Memory B cell (primary cell): ENCODE measurements around the gene SLC6A19.

Source experiments
- ATAC-seq: fragments of 150-1000 bp; cut with Tn5 transposase; 2 replicates; pipeline ENCODE4 v1.10.0; 2021; ENCODE audit warnings: low read depth, mild to moderate bottlenecking, moderate library complexity
- DNase-seq, 2 donors: peaks; one replicate each; pipeline ENCODE4 v3.0.0; 2022; ENCODE audit warnings: low spot score in 2 of 2
- H3K27ac Mint-ChIP-seq: one replicate; pipeline ENCODE4 v1.8.0; 2022; ENCODE audit warnings: mild to moderate bottlenecking, moderate library complexity, mixed read lengths
- H3K27me3 Mint-ChIP-seq: one replicate; pipeline ENCODE4 v1.8.0; 2022; ENCODE audit warnings: mixed read lengths
- H3K36me3 Mint-ChIP-seq: one replicate; pipeline ENCODE4 v1.8.0; 2022; ENCODE audit warnings: mild to moderate bottlenecking, mixed read lengths
- H3K4me1 Mint-ChIP-seq: one replicate; pipeline ENCODE4 v1.8.0; 2022; ENCODE audit warnings: mixed read lengths
- H3K4me3 Mint-ChIP-seq: one replicate; pipeline ENCODE4 v1.8.0; 2022; ENCODE audit warnings: mild to moderate bottlenecking, moderate library complexity, mixed read lengths
- H3K9me3 Mint-ChIP-seq: one replicate; pipeline ENCODE4 v1.8.0; 2022; ENCODE audit warnings: mixed read lengths

Gene SLC6A19

DNA sequence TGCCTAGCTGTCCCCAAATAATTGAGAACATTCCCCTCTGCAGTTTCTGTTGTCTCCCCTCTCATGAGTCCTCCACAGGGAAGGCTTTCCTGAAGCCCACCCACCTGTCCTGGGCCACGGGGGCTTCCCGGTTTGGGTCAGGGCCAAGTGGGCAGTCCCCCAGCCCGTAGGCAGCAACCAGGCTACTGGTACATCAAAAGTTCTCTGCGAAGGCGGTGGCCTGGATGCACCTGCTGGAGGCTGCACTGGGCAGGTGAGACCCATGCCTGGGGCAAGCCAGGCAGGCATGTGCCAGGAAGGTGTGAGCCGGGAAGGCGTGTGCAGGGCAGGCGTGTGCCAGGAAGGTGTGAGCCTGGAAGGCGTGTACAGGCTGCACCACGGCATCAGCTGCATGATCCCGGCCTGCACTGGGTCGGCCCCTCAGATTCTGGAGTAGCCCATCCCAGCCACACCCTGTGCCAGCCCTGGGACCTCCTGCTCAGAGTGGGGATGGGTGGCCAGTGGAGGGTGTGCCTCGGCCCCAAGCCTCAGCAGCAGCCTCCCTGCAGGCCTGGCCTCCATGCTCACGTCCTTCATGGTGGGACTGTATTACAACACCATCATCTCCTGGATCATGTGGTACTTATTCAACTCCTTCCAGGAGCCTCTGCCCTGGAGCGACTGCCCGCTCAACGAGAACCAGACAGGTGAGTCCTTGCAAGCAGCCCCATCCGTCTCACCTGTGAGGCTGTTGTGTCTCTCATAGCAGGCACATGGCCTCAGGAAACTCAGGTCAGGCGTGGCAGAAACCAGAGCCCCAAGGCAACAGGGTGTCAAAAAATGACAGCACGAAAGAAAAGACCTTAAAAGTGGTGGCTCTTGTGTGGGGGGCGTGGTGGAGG, 8.7 kb downstream of the SLC6A19 start:
- Mint-ChIP-seq H3K9me3 (no peaks in the 10 kb centered on the region), H3K27me3 (peaks cover 18% of the 10 kb centered on the region)

DNA sequence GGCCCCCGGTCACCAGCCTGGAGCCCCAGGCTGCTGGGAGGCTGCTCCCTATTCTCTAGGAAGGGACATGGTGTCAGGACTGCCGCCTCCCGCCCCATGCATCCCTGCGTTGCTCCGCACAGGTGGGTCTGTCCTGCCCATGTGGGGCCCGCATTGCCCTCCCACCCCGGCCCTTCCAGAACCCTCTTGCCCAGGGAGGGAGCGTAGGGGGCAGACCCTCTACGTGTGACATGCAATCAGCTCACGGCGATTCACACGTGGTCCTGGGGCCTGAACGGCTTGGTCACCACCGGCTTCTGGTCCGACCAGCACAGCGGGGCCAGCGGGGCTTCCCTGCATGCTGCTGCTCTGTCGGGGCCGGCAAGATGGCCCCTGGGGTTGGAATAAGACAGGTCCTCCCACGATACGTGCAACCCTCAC, 9.4 kb downstream of the SLC6A19 start:
- H3K4me1 Mint-ChIP-seq: no peaks in the 10 kb centered on the region
- H3K27me3 Mint-ChIP-seq: peaks cover 24% of the 10 kb centered on the region
- no peak overlapping the region for H3K4me3 Mint-ChIP-seq
- no peak overlapping the region for H3K27ac Mint-ChIP-seq
- ATAC-seq (no peak), DNase-seq (no peak)
- H3K9me3 Mint-ChIP-seq: peaks cover 2% of the 10 kb centered on the region
- no peaks in the 10 kb centered on the region for H3K36me3 Mint-ChIP-seq

More for the DNA sequence above, 8.7 kb downstream of the SLC6A19 start:
- Mint-ChIP-seq H3K36me3 (no peaks in the 10 kb centered on the region), H3K4me3 (no peak overlapping the region), H3K27ac (no peak overlapping the region), H3K4me1 (no peaks in the 10 kb centered on the region)
- DNase-seq: no peak
- ATAC-seq: no peak

GRCh38 chr5:1211701-1212100, 10.3 kb downstream of the SLC6A19 start:
- no peak overlapping the region for H3K27ac Mint-ChIP-seq
- H3K36me3 Mint-ChIP-seq: no peaks in the 10 kb centered on the region
- DNase-seq (no peak), ATAC-seq (no peak)
- H3K9me3 Mint-ChIP-seq: peaks cover 3% of the 10 kb centered on the region
- peaks cover 21% of the 10 kb centered on the region for H3K27me3 Mint-ChIP-seq
- no peaks in the 10 kb centered on the region for H3K4me1 Mint-ChIP-seq
- no peak overlapping the region for H3K4me3 Mint-ChIP-seq

- DNase-seq: no peak
- Mint-ChIP-seq H3K4me1 (no peaks in the 10 kb centered on the region), H3K27me3 (peaks cover 21% of the 10 kb centered on the region), H3K36me3 (no peaks in the 10 kb centered on the region), H3K9me3 (peaks cover 3% of the 10 kb centered on the region), H3K4me3 (no peak overlapping the region), H3K27ac (no peak overlapping the region)
- no peak for ATAC-seq
Observed at GRCh38 chr5:1212271-1212670, 10.9 kb downstream of the SLC6A19 start.

GRCh38 chr5:1212881-1213280, 11.5 kb downstream of the SLC6A19 start:
- ATAC-seq: no peak
- H3K36me3 Mint-ChIP-seq: no peaks in the 10 kb centered on the region
- DNase-seq: no peak
- H3K9me3 Mint-ChIP-seq: peaks cover 3% of the 10 kb centered on the region
- H3K27ac Mint-ChIP-seq: no peak overlapping the region
- H3K4me1 Mint-ChIP-seq: no peaks in the 10 kb centered on the region
- H3K27me3 Mint-ChIP-seq: peaks cover 17% of the 10 kb centered on the region
- no peak overlapping the region for H3K4me3 Mint-ChIP-seq

- H3K36me3 Mint-ChIP-seq: no peaks in the 10 kb centered on the region
- H3K9me3 Mint-ChIP-seq: peaks cover 3% of the 10 kb centered on the region
- DNase-seq: no peak
- H3K27ac Mint-ChIP-seq: no peak overlapping the region
- H3K27me3 Mint-ChIP-seq: peaks cover 17% of the 10 kb centered on the region
- H3K4me1 Mint-ChIP-seq: no peaks in the 10 kb centered on the region
- ATAC-seq: no peak
- no peak overlapping the region for H3K4me3 Mint-ChIP-seq
Observed at GRCh38 chr5:1213508-1214162, 12.2 kb downstream of the SLC6A19 start.

- no peaks in the 10 kb centered on the region for H3K4me1 Mint-ChIP-seq
- no peaks in the 10 kb centered on the region for H3K36me3 Mint-ChIP-seq
- ATAC-seq (no peak), DNase-seq (no peak)
- peaks cover 3% of the 10 kb centered on the region for H3K9me3 Mint-ChIP-seq
- peaks cover 19% of the 10 kb centered on the region for H3K27me3 Mint-ChIP-seq
- H3K4me3 Mint-ChIP-seq: no peak overlapping the region
- no peak overlapping the region for H3K27ac Mint-ChIP-seq
Observed at GRCh38 chr5:1214163-1214935, 13.0 kb downstream of the SLC6A19 start.

- peaks cover 3% of the 10 kb centered on the region for H3K9me3 Mint-ChIP-seq
- no peaks in the 10 kb centered on the region for H3K4me1 Mint-ChIP-seq
- no peaks in the 10 kb centered on the region for H3K36me3 Mint-ChIP-seq
- ATAC-seq (no peak), DNase-seq (no peak)
- no peak overlapping the region for H3K27ac Mint-ChIP-seq
- H3K27me3 Mint-ChIP-seq: peaks cover 14% of the 10 kb centered on the region
- H3K4me3 Mint-ChIP-seq: no peak overlapping the region
Observed at GRCh38 chr5:1214936-1215220, 13.5 kb downstream of the SLC6A19 start.

DNA sequence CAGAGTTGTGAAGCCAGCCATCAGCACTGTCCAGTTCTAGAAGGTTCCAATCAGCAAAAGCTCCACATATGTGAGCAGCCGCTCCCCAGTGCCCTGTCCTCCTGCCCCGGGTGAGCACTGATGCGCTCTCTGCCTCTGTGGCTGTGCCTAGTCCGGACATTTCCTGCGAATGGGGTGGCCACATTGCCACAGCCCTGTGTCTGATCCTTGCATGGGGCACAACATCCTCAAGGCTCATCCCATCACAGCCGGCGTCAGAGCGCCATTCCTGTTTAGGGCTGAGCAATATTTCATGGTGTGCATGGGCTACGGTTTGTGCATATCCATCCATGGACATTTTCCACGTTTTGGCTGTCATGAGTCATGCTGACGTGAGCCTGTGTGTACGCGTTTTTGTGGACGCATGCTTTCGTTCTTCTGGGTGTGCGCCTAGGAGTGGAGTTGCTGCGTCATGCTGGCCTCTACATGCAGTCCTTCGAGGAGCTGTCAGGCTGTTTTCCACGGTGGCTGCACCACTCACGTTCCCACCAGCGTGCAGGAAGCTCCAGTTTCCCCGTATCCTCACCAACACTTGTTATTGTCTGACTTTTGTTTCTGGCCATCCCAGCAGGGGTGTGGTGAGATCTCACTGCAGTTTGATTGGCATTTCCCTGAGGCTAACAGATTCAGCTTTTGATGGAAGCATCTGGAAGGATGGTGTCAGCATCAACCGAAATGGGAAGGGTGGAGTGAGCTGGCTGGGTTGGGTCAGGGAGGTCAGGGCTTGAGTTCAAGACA, 14.1 kb downstream of the SLC6A19 start:
- Mint-ChIP-seq H3K4me1 (no peaks in the 10 kb centered on the region), H3K36me3 (no peaks in the 10 kb centered on the region), H3K4me3 (no peak overlapping the region), H3K27me3 (peaks cover 14% of the 10 kb centered on the region), H3K9me3 (peaks cover 3% of the 10 kb centered on the region), H3K27ac (no peak overlapping the region)
- DNase-seq: no peak
- no peak for ATAC-seq

- no peaks in the 10 kb centered on the region for H3K4me1 Mint-ChIP-seq
- no peak for DNase-seq
- H3K36me3 Mint-ChIP-seq: no peaks in the 10 kb centered on the region
- H3K27me3 Mint-ChIP-seq: peaks cover 14% of the 10 kb centered on the region
- no peak overlapping the region for H3K27ac Mint-ChIP-seq
- peaks cover 3% of the 10 kb centered on the region for H3K9me3 Mint-ChIP-seq
- H3K4me3 Mint-ChIP-seq: no peak overlapping the region
- no peak for ATAC-seq
Observed at GRCh38 chr5:1216211-1216917, 15.0 kb downstream of the SLC6A19 start.

- Mint-ChIP-seq H3K4me1 (no peaks in the 10 kb centered on the region), H3K27ac (no peak overlapping the region), H3K9me3 (peaks cover 3% of the 10 kb centered on the region), H3K27me3 (peaks cover 14% of the 10 kb centered on the region), H3K36me3 (no peaks in the 10 kb centered on the region), H3K4me3 (no peak overlapping the region)
- DNase-seq: no peak
- no peak for ATAC-seq
Observed at GRCh38 chr5:1216918-1217295, 15.5 kb downstream of the SLC6A19 start.

- no peaks in the 10 kb centered on the region for H3K4me1 Mint-ChIP-seq
- H3K9me3 Mint-ChIP-seq: peaks cover 3% of the 10 kb centered on the region
- H3K27ac Mint-ChIP-seq: no peak overlapping the region
- no peak for DNase-seq
- H3K36me3 Mint-ChIP-seq: no peaks in the 10 kb centered on the region
- peaks cover 14% of the 10 kb centered on the region for H3K27me3 Mint-ChIP-seq
- ATAC-seq: no peak
- no peak overlapping the region for H3K4me3 Mint-ChIP-seq
Observed at GRCh38 chr5:1217596-1218206, 16.3 kb downstream of the SLC6A19 start.
